Activated CD8-positive, alpha-beta memory T cell treated with anti-CD3 and anti-CD28 coated beads for 48 hours (primary cell): ENCODE data around the gene GALNT10.

Source experiments
- DNase-seq, 3 experiments: peaks; one replicate each; pipeline ENCODE4 v3.0.0-alpha.2; 2020; ENCODE audit warnings: low read depth in 2 of 3, low spot score in 2 of 3

Gene GALNT10

DNA sequence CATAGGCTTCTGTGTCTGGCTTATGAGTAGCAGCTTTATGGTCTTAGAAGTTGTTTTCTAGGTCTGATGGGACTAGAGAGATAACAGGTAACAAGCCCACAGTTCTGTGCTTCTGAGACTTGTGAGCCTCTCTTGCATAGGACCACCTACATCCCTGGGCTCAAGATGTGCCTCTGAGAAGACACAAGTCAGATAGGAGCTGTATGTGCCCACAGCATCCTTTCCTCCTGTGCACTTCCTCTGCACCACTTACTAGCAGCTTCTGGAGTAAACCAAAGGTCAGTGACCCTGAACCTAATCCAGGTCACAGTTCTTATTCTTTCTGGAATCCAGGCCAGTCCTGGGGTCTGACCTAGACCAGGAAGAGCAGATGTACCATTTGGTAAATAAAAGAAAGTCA, 40.0 kb downstream of the GALNT10 start:
- no peak for DNase-seq

DNA sequence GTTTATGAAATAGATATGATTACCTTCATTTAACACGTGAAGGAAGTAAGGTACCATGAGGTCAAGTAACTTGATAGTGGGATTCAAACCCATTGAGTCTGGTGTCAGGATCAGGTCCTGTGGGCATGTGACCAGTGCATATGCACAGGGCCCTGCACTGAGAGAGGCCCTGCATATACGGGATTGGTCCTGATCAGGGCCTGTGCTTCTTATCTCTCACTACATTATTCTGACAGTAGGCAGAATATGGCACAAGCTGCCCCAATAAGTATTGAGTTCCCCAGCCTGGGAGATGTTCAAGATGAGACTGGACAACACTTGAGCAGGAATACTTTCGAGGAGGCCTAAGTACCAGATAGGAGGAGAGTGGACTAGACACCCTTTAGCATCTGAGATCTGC, 44.0 kb downstream of the GALNT10 start:
- no peak for DNase-seq

DNA sequence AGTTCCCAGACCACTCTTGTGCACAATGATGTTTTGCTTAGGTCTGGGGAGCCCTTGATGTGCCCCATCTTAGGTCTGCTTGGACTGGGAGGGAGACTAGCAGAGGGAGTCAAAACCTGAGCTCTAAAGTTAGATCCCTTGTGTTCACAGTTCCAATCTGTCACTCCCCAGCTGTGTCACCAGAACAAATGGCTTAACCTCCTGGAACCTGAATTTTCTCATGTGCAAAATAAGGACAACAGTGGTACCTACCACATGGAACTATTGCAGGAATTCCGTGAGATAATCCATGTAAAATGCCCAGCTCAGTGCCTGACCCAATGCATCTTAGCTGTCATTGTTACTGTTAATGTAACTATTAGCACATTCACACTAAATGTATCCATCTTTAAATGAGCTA, 45.5 kb downstream of the GALNT10 start:
- no peak for DNase-seq

DNA sequence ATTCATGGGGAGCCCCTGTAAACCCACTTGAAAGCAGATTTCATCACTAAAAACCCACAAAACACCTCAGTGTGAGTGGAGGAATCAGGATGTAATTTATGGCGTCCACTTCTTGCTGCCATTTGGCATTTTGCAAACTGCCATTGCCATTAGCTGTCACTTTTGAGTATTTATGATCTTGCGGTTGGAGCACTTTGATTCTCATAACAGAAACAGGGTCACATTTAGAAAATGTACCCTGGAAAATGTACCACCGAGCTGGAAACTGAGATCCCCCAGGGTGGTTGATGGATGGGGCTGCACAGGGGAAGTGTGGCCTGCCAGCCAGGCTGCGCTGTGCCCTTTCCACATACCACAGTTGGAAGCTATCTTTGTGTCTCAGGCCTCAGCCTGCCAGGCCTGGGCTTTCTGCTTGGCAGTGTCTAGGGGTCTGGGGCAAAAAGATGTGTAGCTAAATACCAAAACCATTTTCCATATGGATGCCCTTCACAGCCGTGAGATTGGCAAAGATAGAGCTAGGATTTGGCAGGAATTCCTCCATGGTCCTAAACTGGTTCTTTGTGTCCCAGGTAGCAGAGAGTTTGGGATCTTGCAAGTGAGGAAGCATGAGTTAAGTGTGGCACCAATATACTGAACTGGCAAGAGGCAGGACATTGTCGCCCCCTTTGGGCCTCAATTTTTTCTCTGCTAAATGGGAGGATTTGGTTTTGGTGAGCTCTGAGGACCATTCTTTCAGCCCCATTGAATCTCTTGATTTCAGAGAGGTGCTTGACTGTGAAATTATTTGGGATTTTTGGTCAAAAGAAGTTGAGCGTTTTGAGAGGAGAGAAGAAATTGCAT, 46.2 kb downstream of the GALNT10 start:
- DNase-seq: no peak

DNA sequence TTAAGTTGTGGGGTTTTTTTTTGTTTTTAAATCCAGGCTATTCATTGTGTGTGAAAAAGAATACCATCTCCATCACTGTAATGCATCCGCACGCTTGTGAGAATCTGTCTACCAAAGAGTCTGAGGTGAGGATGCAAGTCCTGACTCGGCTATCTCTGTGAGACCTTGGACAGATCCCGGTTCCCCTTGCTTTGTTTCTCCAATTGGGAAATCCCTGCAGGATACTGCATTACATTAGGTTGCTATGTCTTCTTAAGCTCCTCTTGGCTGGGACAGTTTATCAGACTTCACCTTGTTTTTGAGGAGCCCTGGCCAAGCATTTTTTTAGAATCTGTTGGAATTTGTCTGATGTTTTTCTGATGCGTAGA, 46.8 kb downstream of the GALNT10 start:
- no peak for DNase-seq

DNA sequence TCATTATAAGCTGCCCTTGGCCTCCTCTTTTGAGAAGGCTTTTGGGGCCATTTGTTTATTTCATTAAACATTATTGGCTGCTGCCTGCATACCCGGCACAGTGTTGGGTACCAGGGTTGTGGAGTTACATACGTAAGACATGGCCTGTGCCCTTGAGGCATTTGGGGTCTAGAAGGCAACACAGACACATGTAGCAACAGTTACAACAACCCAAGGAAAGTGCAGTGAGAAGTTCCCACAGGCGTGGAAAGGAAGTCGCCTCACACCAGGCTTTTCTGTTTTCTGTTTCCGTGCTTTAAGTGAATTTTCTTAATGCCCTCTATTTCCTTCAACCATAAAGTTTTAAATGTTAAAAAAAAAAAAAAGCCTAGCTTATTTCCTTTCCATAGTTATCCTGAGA, 47.4 kb downstream of the GALNT10 start:
- DNase-seq: no peak

DNA sequence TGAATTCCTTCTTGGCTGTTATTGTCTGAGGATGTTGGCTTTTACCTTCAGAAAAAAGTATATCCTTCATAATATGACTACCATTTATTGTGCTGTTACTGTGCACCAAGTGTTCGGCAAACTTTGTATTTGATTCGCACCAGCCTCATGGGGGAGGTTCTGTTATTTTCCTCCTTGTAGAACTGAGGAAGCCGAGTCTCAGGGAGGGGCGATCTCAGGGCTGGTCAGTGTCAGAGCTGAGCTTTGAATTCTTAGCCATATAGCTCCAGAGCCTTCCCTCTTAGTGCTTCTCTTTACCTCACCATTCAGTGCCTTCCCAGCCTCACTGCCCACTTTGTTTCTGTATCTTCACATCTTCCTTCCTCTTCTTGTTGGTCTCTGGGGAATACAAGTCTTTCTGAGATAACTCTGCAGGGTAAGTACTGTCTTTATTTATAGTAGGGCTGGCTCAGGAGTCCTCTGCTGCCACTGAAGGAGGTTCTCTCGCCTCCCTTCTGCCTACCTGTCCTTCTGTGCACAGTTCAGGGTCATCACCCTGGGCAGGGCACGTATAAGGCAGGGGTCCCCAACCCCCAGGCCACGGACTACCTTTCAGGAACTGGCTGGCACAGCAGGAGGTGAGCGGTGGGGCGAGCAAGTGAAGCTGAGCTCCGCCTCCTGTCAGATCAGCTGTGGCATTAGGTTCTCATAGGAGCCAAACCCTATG, 48.4 kb downstream of the GALNT10 start:
- no peak for DNase-seq

DNA sequence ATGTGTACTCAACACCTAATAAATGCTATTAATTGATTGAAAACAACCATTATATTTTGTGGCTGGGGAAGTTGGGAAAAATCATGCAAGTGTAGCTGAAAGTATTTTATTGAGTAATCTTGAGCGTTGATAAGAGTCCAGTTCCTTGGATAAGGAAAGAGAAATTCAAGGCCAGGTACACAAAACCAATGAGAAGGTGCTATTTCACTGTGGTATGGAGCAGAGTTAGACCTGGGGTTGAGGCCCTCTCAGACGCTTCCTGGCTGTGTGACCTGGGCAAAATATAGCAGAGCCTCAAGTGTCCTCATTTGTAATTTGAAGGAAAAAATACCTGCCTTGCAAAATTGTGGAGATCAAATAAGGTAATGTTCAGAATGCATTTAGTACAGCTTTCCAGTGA, 50.1 kb downstream of the GALNT10 start:
- DNase-seq: no peak

DNA sequence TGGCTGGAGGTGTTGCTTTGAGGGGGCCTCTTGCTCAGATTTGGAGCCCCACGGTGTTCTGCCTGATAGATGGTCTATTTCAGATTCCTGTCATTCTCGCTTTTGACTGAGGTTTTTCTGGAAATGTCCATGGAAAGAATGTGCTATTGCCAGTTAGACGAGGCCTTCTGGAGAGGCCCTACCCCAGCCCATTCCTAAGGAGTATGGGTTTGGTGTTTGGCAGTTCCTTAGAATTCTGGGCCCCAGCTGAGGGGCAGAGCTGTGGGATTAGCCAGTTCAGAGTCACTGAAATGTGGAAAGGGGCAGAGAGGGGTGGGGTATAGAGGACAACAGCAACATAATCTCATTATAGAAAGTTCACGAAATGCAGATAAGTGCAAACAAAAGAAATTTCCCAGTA, 50.5 kb downstream of the GALNT10 start:
- no peak for DNase-seq

DNA sequence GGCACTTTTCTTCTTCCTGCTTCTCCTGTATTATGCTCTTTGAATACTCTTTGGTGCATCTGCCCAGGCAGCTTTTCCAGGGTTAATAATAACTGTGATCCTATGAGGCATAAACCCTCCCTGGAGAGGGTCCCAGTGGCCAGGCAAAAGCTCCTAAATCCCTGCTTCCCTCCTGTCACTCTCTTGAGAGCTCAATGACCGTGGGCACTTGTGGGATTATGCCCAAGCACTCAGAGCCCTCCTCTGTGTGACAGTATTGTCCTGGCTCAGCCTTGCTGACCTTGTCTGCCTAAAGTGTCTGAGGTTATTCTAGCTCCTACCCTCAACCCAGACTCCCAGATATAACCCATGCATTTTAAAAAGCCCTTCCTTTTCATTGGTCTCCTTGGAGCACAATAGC, 51.9 kb downstream of the GALNT10 start:
- no peak for DNase-seq

DNA sequence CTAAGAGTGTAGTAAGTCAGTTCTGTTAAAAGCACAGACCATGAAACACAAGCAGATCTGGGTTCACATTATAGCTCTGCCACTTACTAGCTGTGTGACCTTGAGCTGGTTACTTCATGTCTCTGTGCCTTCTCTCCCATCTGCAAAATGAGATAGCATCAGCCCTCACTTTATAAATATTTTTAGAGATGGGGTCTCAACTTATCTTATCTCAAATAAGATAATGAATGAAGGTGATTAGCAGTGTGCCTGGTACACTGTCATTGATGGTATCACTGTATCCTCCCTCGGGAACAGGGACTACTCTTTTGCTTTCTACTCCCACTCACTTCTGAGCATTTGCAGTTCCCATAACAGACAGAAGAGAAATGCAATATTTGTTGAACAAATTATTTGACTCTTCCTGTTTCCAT, 52.4 kb downstream of the GALNT10 start:
- DNase-seq: no peak

DNA sequence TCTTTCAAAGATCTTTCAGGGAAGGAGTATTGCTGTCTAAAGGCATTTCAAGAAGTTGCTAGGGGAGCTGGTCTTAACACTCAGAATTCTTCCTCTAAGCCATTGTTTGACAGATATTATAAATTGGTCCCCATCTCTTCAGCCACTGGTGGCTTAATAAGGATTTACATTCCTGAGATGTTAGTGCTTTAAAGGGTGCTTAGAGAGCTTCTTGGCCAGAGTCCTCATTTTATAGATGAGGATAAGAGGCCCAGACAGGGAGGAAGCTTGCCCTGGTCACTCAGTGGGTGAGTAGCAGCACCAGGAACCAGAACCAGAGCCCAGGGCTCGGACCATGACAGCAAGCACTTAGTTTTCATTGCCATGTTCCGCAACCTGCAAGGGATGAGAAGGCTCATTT, 53.2 kb downstream of the GALNT10 start:
- no peak for DNase-seq

DNA sequence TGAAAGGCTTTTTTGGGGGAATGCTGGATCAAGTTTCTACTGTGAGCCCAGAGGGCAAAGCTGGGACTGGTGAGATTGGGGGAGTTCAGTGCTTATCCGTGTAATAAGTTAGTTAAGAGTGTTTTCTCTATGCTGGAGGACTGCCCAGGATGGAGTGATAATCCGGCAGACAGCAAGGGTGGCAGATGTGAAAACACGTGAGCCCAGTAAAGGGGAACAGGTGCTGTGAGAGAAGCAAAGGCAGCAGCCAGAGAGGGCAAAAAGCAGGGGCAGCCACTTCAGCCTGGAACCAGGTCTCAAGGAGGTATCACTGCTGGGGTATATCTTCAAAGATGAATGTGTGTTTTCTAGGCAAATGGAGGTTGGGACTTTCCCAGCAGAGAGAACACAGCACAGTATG, 53.9 kb downstream of the GALNT10 start:
- no peak for DNase-seq

DNA sequence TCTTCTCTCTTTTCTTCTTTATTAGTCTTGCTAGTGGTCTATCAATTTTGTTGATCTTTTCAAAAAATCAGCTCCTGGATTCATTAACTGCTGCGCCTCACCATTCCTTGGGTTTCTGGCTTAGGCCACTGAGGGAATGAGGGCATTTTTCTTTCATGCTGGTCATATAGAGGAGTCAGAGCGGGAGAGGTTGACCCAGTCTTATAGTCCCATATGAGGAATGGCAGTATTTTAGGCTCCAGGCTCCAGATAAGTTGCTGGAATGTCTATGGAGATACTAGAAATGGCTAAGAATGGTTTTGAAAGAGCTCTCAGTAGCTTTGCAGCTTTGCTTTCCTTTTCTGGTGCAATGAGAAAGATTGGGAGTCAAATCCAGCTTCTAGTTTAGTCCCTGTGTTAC, 58.2 kb downstream of the GALNT10 start:
- DNase-seq: no peak

DNA sequence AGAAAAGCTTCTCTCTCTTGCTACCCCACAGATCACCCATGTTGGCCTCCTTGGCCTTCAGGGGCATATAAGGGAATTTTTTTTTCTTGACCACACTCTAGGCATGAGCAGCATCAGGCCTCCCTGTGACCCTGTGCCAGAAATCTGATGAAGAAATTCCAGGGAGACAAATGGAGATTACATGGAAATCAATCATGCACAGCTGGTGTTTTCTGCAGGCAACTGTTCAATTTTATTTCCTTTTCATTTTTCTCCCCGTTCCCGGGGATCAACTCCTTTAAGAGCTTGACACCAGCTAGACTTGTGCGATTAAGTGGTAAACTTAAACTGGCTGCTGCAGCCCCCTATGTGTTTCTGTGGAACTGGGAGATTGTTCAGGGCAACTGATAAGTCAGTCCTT, 59.3 kb downstream of the GALNT10 start:
- no peak for DNase-seq

DNA sequence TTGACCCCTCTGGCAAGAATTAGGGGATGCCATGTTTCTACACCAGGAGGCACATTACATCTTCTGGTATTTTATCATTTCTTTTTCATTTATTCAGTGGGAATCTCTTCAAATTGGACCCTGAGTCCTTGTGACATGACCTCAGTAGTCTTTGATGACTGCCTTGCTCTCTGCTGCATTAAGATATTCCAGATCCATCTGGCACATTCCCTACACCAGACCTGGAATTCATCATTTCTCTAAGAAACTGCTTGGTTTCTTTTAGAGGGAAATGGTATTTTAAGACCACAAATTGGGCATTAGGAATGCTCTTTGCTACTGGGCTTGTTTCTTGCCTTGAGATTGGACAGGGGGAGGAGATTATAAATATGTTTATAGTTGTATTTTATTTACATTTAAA, 61.0 kb downstream of the GALNT10 start:
- no peak for DNase-seq

DNA sequence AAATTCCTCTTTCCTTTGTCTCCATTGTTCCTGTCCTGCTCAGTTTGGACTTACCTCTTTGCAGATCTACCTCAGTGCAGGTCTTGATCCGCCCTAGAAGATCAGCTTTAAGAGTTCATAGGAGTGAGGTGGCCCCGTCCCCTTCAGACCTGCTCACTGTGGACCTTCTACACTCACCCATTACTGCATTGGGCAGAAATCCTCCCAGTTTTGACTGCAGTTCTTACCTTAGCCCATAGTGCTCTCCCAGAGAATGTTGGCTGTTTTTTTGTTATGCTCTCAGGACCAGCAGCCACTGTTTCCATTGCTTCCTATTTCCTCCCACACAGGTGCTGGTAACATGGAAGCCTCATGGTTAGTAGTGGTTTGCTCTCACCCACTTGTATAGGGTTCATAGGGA, 63.3 kb downstream of the GALNT10 start:
- no peak for DNase-seq

DNA sequence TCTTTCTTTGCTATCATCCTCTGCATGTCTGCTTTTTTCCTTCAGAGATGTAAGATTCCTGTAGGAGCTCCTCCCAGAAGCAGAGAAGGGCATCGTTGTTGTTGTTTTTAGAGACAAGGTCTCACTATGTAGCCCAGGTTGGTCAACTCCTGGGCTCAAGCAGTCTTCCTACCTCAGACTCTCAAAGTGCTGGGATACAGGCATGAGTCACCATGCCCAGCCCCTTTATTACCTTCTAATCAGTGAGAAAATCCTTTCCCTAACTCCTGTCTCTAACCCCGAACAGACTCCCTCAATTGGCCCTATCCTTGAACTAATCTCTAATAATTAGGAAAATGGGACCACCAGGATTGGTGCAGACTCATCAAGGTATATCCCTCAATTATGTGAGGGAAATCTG, 64.4 kb downstream of the GALNT10 start:
- no peak for DNase-seq

DNA sequence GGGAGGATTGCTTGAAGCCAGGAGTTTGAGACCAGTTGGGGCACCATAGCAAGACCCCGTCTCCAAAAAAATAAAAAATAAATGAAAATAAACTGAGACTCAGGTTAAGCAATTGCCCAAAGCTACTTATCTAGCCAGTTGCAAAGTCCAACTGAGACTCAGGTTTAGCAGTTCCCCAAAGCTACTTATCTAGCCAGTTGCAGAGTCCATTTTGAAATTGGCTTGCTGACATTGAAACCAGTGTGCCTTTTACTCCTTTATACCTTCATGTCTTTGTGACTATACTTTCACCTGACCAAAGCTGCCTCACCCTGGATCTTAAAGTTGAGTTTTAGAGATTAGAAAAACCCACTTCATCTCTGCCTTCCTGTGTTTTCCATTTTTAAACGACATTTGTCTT, 66.5 kb downstream of the GALNT10 start:
- no peak for DNase-seq

DNA sequence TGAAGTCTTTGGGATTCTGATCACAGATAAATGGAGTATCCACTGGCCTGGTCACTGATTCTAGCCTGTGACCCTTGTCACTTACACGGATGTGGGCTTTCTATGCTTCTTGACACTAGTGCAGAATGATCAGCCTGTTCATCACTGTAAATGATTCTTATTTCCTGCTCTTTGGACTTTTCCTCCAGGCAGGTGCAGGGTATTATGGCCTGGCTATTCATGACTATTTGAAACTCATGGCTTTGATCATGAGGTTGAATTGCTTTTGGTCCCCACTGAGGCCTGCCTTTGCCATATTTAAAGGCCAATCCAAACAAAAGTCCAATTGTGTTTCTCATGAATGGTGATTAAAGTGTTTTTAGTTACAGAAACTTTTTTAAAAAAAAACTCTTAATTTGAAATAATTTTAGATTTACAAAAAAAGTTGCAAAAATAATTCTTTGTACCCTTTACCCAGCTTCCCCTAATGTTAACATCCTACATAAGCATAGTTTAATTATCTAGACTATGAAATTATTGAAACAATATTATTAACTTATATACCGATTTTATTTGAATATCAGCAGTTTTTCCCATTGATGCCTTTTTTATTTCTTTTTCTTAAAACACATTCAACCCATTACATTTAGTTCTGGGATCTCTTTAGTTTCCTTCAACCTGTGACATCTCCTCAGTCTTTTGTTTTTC, 68.1 kb downstream of the GALNT10 start:
- no peak for DNase-seq

DNA sequence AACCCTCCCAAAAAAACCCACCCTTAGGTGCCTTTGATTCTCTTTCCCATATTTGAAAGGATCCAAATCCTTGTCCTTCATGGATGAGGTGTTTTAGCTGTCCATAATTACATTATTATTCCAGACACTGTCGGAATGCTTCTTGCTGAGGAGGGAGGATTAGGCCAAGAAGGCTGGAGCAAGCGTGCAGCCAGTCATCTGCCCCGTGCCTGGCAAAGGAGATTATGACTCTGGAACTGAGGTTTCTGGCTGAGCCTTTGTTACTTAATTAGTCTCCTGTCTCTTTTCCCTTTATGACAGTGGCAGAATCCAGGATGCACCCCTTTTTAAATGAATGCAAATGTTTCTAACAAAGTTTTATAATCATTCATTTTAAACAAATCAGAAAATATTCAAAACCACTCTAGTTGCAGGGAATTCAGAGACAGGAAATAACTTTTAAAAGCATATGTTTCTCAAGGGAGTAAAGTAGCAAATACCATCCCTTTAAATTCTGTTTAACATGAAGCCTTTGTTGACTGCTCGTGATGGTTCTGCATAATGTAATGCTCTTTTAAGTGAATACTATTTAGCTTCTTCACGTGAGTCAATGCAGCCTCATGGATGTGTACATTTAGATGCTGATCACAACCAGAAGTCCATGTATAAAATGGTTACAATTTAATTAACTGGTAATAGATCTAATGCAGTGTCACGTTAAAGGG, 69.8 kb downstream of the GALNT10 start:
- no peak for DNase-seq

DNA sequence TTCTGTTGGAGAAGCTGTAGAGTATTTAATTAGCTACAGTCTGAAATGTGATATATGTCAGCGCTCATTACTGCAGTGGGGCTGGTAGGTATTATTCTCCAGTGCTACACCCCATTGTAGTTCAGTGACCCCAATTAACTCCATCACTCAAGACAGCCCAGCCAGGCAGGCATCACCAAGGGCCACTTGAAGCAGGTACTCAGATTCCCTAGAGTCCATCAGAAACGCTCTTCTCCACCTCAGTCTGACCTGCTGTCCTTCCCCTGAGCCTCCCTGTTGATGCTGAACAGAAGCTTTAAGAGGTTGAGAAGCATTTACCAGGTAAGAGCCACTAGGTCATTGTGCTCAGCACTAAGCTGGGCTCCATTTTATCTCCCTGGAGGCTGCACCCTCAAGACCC, 71.8 kb downstream of the GALNT10 start:
- no peak for DNase-seq
